ENCODE data around the gene RASL10A.

DNA sequence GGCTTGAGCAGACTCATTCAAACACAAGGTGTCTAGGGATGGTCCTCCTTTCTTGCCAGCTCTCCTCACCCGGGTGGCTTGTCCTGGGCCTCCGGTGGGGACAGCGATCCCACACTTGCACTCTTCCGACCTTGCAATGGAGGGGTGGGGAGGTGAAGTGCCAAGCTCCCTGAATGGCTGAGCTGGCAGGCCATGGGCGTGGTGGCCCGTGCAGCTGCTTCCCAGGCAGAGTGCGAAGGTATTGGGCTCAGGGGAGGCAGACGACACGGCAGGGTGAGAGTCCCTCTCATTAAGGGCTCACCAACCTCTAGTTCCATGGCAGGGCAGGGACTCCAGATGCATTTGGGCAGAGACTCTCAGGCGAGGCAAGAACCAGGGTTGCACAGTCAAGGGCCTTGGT is 11.0 kb upstream of the RASL10A start:
- TF ChIP-seq EZH2 (IDR thresholded peaks at IDR 0.05; ENCODE audit: low read depth) (no peak), CTCF (conservative IDR thresholded peaks at IDR 0.05) (no peak)

All from PC-9 (cell line).